Measurements from ENCODE around the gene CA5A.

DNA sequence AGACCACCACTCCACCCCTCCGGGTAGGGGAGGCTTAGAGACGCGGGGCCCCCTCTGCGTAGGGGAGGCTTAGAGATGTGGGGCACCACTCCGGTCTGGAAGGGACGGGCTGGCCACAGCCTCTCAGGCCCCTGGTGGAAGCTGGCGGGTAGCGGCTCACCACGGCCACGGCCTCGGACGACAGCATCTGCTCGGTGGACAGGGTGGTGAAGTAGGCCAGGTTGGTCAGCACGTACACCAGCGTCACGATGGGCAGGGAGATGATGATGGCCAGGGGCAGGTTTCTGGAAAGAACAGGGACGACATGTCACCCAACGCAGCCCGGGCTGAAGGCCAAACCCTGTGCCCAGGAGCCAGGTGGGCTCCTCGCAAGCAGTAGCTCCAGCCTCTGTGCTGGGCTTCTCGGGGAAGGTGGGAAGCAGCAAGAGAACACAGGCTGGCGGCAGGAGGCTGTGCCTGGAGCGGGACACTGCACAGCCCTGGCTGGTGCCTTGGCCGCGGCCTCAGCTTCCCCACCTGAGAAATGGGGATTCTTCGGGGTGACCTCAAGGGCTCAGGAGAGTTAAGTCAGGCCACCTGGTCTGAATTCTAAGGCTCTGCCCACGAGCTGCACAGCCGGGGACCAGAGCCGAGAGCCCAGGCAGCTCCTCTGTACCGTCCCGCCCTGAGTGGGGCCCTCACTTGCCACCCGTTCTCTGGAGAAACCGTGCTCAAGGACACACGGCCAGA, 96.6 kb downstream of the CA5A start:
- TF ChIP-seq CTCF (IDR thresholded peaks at IDR 0.05): no peak
- no peak for TF ChIP-seq EP300 (IDR thresholded peaks at IDR 0.05)
